NCI-H510A treated with DMSO at 0.1 percent for 48 hours (cell line): ENCODE data around the gene TOP3B.

Experiments
- DNase-seq: peaks from one replicate; lab custom pipeline; 2025; lab: John Stamatoyannopoulos, UW

TOP3B gene

GRCh38 chr22:22010358-22010757, 27.8 kb upstream of the TOP3B start:
- no peak for DNase-seq

- no peak for DNase-seq
These were observed 27.1 kb upstream of the TOP3B start for GRCh38 chr22:22009661-22010060.

GRCh38 chr22:22006596-22006990, 24.0 kb upstream of the TOP3B start:
- DNase-seq, result no peak

- no peak for DNase-seq
These were observed 23.5 kb upstream of the TOP3B start for GRCh38 chr22:22005945-22006595.

- no peak for DNase-seq
These were observed 20.6 kb upstream of the TOP3B start for GRCh38 chr22:22003233-22003632.

- no peak for DNase-seq
These were observed 20.0 kb upstream of the TOP3B start for GRCh38 chr22:22002526-22003055.

- DNase-seq, result no peak
These were observed 19.3 kb upstream of the TOP3B start for GRCh38 chr22:22001664-22002525.

GRCh38 chr22:21998595-21999247, 16.1 kb upstream of the TOP3B start:
- no peak for DNase-seq

- no peak for DNase-seq
These were observed 13.7 kb upstream of the TOP3B start for GRCh38 chr22:21996175-21996720.

GRCh38 chr22:21995660-21996059, 13.1 kb upstream of the TOP3B start:
- no peak for DNase-seq

- DNase-seq, result no peak
These were observed 12.4 kb upstream of the TOP3B start for GRCh38 chr22:21994881-21995444.

GRCh38 chr22:21992593-21993237, 10.1 kb upstream of the TOP3B start:
- DNase-seq, result no peak

GRCh38 chr22:21991774-21992173, 9.2 kb upstream of the TOP3B start:
- no peak for DNase-seq

- no peak for DNase-seq
These were observed 8.7 kb upstream of the TOP3B start for GRCh38 chr22:21991304-21991596.

- no peak for DNase-seq
These were observed 8.1 kb upstream of the TOP3B start for GRCh38 chr22:21990445-21991303.

- no peak for DNase-seq
These were observed 6.5 kb upstream of the TOP3B start for GRCh38 chr22:21989049-21989448.

- no peak for DNase-seq
These were observed 2.6 kb upstream of the TOP3B start for GRCh38 chr22:21985214-21985613.

GRCh38 chr22:21984793-21985192, 2.2 kb upstream of the TOP3B start:
- no peak for DNase-seq

- no peak for DNase-seq
These were observed 713 bp downstream of the TOP3B start for GRCh38 chr22:21981874-21982273.

GRCh38 chr22:21980547-21980946, 2.0 kb downstream of the TOP3B start:
- DNase-seq, result no peak
